Activated T-cell treated with anti-CD3 and anti-CD28 coated beads for 24 hours (primary cell): ENCODE data around the gene BACH2.
"Not testable (repeated sequence)": the region's sequence is repeated elsewhere in the genome, so short reads cannot be mapped to it uniquely, and the experiment has no call there.

Experiments used
- DNase-seq: peaks from one replicate; pipeline ENCODE4 v3.0.0-alpha.2; 2020; ENCODE audit warnings: low read depth

Gene BACH2

DNA sequence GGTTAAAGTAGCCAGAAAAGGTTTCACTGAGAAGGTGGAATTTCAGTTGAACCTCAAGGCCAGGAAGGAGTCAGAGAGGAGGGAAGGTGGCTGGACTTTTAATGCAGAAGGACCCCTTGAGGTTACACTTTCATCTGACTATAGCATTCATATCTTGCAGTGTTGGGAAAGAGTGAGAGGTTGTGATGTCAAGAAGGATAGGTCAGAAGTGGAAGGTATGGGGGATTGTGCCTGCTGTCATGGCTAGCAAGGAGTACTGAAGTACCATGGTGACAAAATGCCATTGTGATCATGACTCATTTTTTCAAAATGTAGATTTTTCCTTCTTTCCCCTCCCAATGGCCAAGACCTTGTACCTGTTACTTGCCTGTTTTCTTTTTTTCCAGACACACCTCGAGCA, 5.2 kb upstream of the BACH2 start:
- DNase-seq, result no peak

DNA sequence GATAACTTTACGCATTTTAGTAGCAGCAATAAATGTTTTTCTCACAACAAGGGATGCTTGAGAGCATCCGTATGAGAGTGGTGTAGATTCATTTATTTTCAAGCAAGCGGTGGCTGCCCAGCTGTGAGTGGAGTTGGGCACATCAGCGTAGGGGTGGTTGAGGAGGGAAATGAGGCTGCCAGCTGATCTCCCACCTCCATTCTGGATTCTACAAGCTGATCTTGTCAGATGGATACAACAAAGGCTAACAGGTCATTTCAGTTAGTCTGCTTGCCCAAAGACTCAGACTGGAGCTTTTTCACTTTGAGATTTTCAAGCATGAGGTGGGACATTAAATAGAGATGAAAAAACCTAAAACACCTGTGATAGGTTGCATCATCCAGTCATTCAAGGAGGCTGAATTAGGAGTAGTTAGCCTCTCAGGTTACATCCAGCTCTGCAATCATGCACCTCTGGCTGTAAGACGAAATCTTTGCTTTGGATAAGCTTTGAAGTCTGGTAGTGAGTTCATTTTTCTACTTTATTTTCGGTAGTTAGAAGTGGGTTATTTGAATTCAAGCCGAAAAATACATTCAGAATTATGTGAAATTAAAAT, 1.9 kb upstream of the BACH2 start:
- DNase-seq, result no peak

DNA sequence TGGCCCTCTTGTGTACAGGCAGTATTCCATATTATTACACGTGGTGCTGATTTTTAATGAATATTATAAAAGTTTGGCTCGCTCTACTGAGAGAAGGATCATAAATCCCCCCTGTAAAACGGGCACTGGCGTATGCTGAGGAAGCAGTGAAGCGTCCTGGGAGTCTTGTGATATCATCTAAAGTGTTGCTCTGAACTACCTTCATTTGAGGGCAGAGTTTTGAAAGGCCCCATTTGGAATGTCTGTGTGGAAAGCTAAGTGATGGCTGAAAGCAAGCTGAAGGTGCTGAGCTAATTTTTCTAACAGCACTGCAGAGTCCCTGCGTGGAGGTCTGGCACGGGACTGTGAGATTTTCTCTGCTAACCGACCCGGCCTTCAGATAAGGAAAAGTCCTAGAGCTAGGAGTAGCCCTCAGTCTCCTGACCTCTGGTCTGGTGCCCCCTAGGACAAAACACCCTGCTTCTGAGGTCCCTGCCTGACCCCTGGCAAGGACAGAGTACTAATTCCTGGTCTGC, 1.3 kb upstream of the BACH2 start:
- no peak for DNase-seq

DNA sequence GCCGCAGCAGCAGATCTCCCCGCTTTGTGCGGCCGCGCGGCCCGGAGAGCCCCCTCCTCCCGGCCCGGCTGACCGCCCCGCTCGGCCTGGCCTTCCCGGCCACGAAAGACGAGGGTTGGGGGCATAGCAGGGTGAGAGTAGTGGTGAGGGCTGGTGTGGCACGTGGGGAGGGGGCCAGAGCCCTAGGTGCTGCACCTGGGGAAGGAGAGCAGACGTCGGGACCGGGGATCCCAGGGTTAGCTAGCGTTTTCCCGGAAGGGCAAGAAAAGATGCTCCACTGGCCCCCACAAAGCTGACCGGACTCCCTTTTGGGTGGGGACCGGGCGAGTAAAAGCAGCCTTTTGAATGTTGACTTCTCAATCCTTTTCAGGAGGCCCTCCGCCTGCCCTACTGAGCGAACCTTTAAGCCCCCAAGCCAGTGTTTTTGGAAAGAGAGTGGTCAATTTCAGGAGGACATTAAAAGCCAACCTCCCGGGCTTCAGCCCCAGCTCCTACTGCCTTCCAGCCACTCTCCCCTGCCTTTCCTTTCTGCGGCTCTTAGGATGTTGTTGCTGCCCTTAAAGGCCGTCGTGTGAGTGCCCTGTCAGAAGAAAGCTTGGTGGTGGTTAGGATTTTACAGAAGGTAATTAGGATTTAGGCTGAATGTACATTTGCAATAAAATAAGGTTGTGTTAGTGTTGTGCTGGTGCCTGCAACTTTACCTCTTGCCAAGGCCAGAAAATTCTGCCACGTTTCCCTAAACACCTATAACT, 648 bp upstream of the BACH2 start:
- no peak for DNase-seq

DNA sequence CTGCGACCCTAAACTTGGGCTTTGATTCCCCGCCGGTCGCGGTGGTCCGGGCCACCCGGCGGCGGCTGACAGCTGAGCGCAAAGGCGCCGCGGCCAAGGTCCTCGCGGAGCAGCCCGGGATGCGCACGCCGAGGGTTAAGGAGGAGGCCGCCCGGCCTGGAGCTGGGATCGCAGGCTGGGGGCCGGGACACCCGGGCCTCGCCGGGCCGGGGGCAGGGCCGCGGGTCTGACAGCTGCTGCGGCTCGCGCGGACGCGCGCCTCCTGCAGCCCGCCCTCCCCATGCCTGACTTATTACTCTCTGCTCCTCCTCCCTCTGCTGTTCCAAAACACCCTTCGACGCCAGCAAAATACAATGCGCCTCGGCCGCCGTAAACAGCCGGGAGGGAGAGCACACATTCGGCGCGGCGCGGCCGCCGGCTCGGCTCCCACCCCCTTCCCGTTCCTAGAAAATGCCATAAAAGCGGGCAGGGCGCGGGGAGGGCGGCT, 746 bp downstream of the BACH2 start:
- DNase-seq, result peak; percentile 52

DNA sequence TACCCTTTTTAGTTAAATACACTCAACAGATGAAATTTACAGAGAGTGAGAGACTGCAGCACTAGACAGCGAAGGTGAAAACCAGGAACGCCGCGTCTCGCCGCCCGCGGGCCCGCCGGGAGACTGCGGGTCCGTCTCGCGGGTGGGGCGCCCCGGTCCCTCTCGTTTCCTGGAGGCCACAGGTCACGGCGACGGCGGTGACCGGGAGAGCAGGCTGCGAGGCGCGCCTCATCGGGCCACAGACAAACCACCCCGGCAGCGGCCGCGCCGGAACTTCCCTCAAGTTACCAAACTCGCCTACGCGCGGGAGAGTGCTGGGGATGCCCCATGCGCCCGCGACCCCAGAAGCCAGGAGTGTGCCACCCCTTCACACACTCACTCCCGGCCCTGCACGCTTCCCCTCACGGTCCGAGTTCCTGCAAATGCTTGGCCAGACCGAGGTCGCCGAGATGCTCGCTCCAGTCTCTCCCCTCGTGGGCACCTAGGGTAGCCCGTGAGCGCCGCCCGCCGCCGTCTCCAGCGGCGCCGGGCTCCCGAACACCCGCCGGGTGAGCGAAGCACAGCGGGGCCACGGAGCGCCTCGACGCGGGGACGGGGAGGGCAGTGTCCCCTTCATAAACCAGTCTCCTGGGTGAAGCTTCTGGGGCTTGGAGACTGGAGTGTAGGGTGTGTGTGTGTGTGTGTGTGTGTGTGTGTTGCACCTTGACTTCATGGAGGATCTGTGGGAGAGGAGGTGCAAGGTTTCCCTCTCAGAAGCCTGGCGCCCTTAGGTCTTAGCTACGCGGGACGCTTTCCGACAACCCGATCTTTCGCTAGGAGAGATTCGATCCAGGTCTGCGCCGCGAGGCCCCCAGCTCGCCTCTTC, 1.4 kb downstream of the BACH2 start:
- peak; percentile 72 for DNase-seq

DNA sequence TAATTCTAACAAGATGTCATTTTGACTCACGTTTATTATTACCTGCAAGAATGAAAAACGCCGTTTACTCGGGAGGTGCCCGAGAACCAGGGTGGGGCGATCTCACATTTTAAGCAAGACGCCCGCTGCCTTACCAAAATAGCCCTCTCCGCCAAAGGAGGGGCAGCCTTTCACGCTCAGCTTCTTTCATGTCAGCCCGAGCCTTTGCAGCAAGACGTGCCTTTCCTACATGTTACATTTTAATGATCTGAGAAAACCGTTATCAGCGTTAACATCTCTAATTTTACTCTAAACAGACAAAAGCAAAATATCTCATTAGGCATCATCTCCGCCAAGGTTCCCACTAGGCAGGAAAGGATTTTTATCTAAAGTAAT, 2.0 kb downstream of the BACH2 start:
- DNase-seq, result no peak

DNA sequence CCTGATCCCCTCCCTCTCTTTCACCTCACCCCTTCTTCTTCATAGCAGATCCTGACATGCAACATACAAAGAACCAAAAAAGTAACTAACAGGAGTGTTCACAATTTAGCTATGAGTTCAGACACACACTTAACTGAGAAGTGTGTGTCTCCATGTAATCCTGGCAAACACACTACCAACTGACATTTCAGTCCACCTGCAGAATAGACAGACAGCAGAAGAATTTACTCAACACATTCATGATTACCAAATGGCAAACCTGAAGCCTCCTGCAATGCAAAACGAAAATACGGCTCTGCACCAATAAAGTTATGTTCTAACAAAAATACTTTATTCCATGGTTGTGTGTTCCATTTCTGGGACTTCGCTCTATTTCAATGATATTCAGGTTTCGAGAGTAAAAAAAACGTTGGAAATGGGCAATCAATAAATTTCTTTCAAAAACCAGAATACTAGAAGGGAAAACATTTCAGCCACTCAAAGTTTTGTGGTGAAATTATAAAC, 2.6 kb downstream of the BACH2 start:
- no peak for DNase-seq

DNA sequence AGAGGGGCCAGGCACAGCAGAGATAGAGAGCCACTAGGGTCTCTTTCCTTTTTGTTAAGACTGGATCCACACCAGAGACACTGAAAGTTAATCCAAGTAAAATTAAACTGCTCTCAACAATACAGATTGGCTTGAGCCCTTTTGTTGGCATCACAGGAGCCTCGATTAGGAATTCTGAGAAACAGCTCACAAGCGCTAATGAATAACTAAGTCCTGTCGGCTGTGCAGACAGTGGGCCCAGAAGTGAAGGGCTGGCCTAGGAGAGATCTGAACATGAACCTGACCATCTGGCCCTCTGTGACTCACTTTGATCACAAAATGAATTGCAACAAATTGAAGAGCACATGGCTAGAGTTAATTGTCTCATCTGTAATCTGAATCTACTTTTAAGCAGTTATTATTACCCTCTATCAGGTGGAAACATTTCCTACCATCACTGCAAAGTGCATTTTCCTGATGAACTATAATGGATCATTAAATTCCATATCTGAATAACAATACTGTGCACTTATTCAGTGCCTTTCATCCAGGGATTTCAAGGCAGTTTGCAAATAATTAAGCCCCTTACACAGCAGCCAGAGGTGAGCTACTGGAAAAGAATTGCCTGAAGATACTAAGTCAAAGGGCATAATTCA, 3.2 kb downstream of the BACH2 start:
- no peak for DNase-seq

DNA sequence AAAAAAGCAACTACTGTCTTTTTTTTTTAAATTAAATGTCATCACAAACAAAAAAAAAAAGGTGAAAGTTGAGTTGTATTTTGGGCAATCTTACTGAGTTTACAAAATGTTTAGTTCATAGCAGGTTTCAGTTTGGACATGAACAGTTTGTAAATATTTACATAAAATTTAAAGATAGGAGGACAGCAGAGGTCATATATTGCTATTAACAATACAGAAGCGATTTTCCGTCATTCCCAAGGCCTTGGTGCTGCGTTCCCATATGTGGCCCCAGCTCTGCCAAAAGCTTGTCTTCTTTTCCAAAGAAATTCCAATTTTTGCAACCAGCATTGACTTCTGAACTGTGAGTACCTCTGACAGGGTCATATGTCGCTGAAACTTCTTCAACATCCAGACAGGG, 5.1 kb downstream of the BACH2 start:
- no peak for DNase-seq

DNA sequence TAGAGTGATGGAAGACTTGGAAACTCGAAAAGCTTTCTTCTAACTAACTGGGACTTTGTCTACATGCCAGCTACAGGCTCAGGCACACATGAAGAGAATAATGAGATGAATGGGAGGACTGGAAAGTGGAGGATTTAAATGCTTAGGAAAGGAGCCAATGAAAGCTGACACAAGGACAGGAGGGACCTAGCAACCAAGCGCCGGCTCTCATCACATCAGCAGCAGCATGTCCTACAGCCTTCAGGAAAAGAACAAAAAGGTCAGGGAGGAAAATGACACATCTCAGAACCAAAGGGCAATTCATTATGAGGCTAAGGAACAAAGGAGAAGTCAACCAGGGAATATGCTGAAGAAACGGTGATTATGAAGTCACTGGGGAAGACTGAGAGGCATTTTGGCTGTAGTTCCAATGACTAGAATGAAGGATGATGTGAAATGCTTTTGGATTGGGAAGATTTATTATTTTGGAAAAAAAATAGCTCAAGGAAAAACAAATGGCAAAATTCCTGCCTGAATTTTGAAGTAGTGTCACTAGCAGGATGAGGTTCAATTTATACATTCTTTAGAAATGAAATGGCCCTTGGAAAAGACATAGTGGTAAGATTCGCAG, 5.7 kb downstream of the BACH2 start:
- no peak for DNase-seq

DNA sequence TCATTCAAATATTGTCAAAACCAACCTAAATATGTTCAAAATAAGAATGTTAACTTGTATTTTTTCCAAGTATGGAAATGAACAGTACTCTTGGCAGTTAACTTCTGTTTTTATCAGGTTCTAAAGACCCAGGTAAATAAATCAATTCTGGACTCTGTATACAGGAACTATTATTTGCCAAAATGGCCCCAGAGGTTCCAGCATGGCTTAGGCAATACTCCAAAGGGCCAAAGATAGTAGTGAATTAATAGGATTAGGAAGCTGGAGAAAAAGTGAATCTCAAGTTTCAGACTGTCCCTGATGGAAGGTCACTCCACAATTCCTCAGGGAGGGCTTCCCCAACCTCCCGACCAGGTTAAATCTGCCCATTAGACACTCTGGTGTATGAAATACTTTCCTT, 6.7 kb downstream of the BACH2 start:
- DNase-seq, result no peak

DNA sequence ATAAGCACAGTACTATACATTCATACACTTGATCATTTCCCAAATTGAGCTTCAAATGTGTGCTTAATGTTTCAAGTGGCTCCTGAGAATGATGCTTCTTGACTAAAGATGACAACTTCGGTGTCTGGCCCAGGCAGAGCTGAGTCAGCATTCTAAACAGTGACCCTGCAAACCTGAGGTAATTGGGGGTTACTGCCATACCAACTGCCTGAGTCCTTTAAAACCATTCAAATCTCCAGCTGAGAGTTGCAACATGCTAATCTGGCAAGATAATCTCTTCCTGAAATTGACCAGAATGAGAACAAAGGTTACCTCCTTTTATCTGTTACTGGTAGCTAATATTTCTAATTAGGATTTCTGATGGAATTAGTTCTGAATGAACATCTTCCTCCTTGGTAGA, 8.2 kb downstream of the BACH2 start:
- DNase-seq, result no peak

DNA sequence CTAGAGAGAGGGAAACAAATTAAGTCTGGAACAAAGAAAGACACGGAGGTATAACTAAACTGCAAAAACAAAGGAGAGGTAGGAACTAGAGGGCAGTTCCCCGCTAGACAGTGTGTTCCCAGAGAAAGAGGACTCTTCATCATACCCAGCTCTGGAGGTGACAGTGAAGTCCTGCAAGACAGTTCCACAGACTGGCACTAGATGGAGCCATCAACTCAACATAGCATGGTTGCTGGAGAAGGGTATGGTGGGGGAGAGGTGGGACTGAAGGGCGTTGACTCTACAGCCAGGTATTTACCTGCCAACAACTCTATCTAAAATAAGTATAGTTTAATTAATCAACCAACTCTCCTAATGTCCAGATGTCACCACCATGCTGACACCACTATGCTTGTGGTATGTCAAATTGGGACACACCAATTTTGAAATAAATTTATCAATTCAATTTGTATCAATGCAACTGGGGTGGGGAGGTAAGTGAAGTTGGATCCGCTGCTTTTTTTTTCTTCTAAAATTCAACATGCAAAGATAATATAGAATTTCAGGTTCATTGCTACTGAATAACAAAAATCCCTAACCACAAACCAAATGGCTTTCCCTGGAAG, 9.7 kb downstream of the BACH2 start:
- DNase-seq, result peak; percentile 68

DNA sequence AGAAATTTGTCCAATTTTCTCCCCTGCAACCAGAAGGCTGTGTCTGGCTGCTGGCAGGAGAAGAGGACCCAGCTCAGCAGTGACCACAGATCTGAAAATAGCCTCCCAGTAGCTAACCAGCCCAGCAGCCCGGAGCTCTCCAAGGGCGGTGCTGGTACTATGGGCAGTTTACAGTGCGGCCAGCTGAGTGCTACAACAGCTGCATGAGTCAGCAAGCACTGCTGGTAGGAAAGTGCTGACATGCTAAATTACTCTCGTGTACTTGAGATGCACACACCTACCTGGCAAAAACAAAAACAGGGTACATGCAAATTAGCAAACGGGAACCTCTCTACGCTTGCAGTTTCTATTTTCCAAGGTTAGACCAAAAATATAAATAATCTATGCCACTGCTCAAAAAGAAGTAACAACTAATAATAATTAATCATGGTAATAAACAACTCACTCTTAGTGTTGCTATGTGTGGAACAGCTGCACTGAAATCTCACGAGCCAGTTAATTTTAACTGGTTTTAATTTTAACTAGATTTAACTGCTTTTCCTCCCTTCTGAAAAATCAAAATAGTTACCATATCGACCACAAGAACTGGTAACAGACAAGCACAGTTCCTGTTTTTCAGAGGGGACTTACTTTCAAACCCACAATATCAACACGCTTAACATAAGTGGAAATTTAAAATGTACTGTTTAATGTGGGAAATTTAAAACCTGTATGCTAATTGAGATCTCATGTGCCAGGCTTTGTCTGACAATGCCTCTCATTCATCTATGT, 10.8 kb downstream of the BACH2 start:
- DNase-seq, result peak; percentile 41

DNA sequence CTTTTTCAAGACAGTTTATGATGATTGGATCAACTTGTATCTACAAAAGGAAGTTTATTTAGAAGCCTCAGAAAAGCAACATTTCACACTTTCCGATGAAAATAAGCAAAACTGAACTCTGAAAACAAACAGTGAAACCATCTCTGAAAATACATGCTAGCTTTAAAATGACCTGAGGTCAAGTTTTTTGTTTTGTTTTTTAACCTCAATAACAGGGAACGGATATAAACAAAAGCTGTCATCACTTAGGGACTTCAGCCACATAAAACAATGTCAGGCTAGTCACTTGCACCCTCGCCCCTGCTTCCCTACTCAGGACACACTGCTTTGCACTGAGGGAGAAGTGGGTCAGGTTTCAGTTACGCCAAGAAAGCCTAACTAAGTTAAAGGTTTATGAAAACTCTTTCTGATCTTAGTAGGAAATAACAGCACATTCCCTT, 11.6 kb downstream of the BACH2 start:
- no peak for DNase-seq

DNA sequence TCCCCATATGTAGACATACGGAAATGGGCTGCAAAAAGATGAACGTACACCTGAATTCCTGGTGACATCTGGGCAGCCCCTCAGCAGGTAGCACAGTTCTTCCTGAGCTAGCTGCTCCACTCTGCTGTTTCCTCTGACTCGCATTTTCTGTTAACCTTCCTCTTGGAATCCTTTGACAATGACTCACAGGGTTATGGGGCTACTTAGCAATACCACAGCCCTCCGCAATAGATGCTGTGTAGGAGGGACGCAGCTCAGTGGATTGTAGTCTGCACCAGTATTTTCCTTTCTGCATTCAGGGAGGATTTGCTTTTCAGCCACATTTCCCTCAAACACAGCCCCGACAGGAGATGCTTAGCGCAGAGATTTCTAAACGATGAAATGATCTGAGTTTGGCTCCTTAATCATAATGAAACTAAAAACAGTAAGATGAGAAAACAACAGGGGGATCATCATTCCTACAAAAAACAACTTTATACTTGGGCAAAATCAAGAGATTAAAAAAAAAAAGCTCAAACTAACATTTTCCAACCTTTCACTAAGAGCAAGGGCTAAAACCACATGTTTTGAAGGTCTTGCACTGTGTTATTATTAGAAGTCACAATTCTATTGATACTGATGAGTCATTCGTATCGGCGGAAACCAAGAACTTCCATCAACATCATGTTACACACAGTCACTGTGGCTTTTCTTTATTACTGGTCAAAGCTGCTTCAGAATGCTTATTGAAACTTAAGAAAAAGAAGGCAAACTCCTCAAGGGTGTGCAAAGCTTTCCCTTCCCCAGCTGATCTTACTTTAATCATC, 12.2 kb downstream of the BACH2 start:
- peak; percentile 53 for DNase-seq

DNA sequence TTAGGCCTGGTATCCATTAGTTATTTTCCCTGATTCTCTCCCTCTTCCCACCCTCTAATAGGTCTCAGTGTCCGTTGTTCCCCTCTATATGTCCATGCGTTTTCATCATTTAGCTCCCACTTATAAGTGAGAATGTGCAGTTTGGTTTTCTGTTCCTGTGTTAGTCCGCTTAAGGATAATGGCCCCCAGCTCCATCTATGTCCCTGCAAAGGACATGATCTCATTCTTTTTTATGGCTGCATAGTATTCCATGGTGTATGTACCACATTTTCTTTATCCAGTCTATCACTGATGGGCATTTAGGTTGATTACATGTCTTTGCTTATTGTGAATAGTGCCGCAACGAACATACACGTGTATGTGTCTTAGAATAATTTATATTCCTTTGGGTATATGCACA, 14.4 kb downstream of the BACH2 start:
- DNase-seq, result not testable (repeated sequence)

DNA sequence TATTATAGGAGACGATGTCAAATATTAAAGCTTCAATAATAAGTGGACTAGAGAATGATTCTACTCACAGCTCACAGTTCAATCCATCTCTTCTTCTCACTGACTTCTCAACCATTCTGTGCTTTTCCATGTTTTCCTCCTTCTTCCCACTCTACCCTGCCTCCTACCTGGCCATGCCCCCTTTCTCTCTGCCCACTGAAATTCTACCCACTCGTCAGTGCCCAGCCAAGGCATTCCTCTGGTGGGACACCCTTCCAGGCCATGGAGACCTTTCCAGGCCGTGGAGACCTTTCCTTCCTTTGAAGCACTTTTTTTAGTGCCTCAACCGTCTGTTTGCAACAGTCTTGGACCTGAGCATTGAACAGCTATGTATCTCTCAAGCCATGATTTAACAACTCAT, 18.5 kb downstream of the BACH2 start:
- no peak for DNase-seq
